ENCODE measurements around the gene CALM1. TPM values are rescaled to one million over a fixed set of nuclear protein-coding genes. Genes with fewer than 3 reads are reported as not detected.

The CALM1 gene
- total and polyA plus RNA-seq, 2 donors (not counting 3 experiments of a cell fraction or from before 2014, with no cell fraction given): 476 to 731 TPM

DNA sequence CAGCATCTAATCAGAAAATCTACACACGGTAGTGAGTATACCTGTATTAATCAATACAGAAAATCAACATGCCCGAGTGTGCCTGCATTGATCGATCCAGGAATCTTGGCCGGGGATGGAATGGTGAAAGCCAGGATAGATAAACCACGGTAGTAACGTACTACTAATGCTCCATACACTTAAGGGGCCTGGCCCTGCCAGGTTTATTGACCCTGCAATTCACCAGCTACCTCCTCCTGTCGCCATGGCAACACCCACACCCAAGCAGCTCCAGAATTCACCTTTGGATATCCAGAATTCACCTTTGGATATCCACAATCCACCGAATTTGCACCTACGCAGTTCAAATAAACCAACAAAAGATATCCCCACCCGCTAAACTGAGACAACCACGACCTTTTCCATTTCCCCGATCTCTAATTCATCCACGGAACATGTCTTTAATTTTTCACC lies 14.8 kb upstream of the CALM1 start:
- BruUV-seq (replicated peaks): no TSS peak
- no peak for DNase-seq (ENCODE audit: low read depth, low spot score)
- H3K4me2 ChIP-seq (ENCODE audit: insufficient read depth, low read length): peak overlapping the region; percentile 55
- H3K79me2 ChIP-seq (ENCODE audit: control insufficient read depth, insufficient read depth, low read length): no peaks in the 10 kb centered on the region
- TF ChIP-seq CTCF (IDR thresholded peaks at IDR 0.05; ENCODE audit: extremely low read depth in 1 of 2, insufficient read depth in 1 of 2, low read depth in 1 of 2, low read length in 2 of 2) (no peak), MAX (IDR thresholded peaks at IDR 0.05; ENCODE audit: insufficient read depth, insufficient read length) (no peak), POLR2AphosphoS5 (IDR thresholded peaks at IDR 0.05; ENCODE audit: insufficient read depth, low read depth, low read length) (no peak), JUN (IDR thresholded peaks at IDR 0.05; ENCODE audit: borderline replicate concordance, insufficient read depth, insufficient read length, low read depth) (no peak), FOS (IDR thresholded peaks at IDR 0.05; ENCODE audit: borderline replicate concordance, insufficient read depth, low read length) (no peak), MYC (IDR thresholded peaks at IDR 0.05; ENCODE audit: low read depth, low read length) (no peak), POLR2A (IDR thresholded peaks at IDR 0.05; ENCODE audit: low read depth, low read length) (no peak), EZH2 (IDR thresholded peaks at IDR 0.05; ENCODE audit: borderline replicate concordance, low read depth, low read length, severe bottlenecking) (no peak), GATA2 (IDR thresholded peaks at IDR 0.05; ENCODE audit: insufficient read depth, insufficient read length, low read depth, low read length) (no peak)
- H3K9me1 ChIP-seq (replicated peaks; ENCODE audit: control insufficient read depth, extremely low read depth, insufficient read depth, low read length): no peaks in the 10 kb centered on the region
- intact Hi-C loops (cut with micrococcal nuclease) (loop anchor here (2.0 to 5.0 kb wide), 4 partner anchors 80 to 427 kb away; partner anchors contain the start of genes EFCAB11 and TDP1), dilution Hi-C loops (cut with MboI; ENCODE audit: extremely low pct_ligation_motif_present, low sequenced_read_pairs) (no loop called here)
- H3K4me3 ChIP-seq (replicated peaks in 1 of 3; ENCODE audit: insufficient read depth in 1 of 3, low read depth in 1 of 3, low read length in 3 of 3): peak overlapping the region in 2 of 3 experiments; percentile 58 to 70
- FAIRE-seq: no peak
- peaks cover 0 to 2% of the 10 kb centered on the region in 2 experiments for H3K27me3 ChIP-seq (ENCODE audit: control insufficient read depth in 2 of 2, insufficient read depth in 2 of 2, low read length in 2 of 2)
- H3K27ac ChIP-seq (ENCODE audit: insufficient read depth, low read depth, low read length): peak overlapping the region; percentile 97
- H4K20me1 ChIP-seq (replicated peaks; ENCODE audit: control insufficient read depth, extremely low read depth, insufficient read depth, low read length): no peaks in the 10 kb centered on the region
- ChIA-PET CTCF (interaction anchor here (0.8 to 1.8 kb wide), 7 partner anchors 15 to 136 kb away, joined by 3 to 8 read pairs (median 4); no protein-coding TSS in a partner anchor), POLR2A (interaction anchor here (3.8 kb wide), 1 partner anchor 15 kb away, joined by 49 read pairs; the partner anchor contains the start of gene CALM1)
- peak overlapping the region; percentile 100 for H3K9ac ChIP-seq (replicated peaks; ENCODE audit: extremely low read depth, insufficient read depth, low read length)
- peaks cover 17% of the 10 kb centered on the region for H3K4me1 ChIP-seq (ENCODE audit: control insufficient read depth, extremely low read depth, insufficient read depth, low read length)
- H3K9me3 ChIP-seq (replicated peaks; ENCODE audit: control insufficient read depth, insufficient read depth, low read length): no peaks in the 10 kb centered on the region
- no peaks in the 10 kb centered on the region for H3K36me3 ChIP-seq (ENCODE audit: control insufficient read depth in 2 of 2, extremely low read depth in 1 of 2, insufficient read depth in 2 of 2, low read length in 2 of 2)
- peak overlapping the region; percentile 22 for H2AFZ ChIP-seq (ENCODE audit: low read depth, low read length)
